ENCODE results near the gene DZANK1. TPM values are rescaled to one million over a fixed set of nuclear protein-coding genes. Genes with fewer than 3 reads are reported as not detected.
A peak's percentile ranks its signal among the peaks of the same experiment; 100 is the strongest.

Gene DZANK1
- total RNA-seq, 2 donors from 2014 or later, result 0.41 to 0.83 TPM

DNA sequence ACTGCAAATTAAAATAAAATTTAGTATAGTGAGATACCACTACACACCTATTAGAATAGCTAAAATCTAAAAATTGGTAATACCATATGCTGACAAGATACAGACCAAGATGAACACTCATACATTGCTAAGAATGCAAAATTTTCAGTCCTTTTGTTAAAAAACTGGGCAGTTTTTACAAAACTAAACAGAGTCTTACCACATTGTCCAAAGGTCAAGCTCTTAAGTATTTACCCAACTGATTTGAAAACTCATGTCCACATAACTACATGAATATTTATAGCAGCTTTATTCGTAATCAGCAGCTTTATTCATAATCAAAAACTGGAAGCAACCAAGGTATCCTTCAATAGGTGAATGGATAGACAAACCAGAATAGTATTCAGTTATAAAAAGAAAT, 10.4 kb upstream of the DZANK1 start:
- no peak for DNase-seq (ENCODE audit: low spot score)
- Histone ChIP-seq H3K27me3 (no peaks in the 10 kb centered on the region), H3K4me3 (no peak overlapping the region), H3K9me3 (no peaks in the 10 kb centered on the region), H3K4me1 (no peaks in the 10 kb centered on the region), H3K27ac (no peak overlapping the region), H3K36me3 (peaks cover 58% of the 10 kb centered on the region)
- TF ChIP-seq, protein P1, sequence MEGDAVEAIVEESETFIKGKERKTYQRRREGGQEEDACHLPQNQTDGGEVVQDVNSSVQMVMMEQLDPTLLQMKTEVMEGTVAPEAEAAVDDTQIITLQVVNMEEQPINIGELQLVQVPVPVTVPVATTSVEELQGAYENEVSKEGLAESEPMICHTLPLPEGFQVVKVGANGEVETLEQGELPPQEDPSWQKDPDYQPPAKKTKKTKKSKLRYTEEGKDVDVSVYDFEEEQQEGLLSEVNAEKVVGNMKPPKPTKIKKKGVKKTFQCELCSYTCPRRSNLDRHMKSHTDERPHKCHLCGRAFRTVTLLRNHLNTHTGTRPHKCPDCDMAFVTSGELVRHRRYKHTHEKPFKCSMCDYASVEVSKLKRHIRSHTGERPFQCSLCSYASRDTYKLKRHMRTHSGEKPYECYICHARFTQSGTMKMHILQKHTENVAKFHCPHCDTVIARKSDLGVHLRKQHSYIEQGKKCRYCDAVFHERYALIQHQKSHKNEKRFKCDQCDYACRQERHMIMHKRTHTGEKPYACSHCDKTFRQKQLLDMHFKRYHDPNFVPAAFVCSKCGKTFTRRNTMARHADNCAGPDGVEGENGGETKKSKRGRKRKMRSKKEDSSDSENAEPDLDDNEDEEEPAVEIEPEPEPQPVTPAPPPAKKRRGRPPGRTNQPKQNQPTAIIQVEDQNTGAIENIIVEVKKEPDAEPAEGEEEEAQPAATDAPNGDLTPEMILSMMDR (IDR thresholded peaks at IDR 0.05), result no peak

DNA sequence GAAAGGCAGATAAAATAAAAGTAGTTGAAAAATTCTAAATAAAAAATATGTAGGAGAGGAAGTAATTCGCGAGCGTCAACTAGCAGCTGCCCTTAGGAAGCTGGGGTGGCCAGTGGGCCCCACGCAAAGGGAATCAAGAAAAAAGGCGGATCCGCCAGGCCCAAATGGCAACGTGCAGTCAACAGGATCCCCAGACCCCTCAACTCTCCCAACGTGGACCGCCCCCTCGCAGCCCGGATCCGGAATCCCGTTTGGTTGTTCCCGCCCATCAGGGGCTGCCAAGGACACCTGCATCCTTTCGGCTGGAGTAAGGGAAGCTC, 296 bp downstream of the DZANK1 start:
- TF ChIP-seq, protein P1 (IDR thresholded peaks at IDR 0.05), result no peak
- H3K36me3 ChIP-seq, result no peaks in the 10 kb centered on the region

DNA sequence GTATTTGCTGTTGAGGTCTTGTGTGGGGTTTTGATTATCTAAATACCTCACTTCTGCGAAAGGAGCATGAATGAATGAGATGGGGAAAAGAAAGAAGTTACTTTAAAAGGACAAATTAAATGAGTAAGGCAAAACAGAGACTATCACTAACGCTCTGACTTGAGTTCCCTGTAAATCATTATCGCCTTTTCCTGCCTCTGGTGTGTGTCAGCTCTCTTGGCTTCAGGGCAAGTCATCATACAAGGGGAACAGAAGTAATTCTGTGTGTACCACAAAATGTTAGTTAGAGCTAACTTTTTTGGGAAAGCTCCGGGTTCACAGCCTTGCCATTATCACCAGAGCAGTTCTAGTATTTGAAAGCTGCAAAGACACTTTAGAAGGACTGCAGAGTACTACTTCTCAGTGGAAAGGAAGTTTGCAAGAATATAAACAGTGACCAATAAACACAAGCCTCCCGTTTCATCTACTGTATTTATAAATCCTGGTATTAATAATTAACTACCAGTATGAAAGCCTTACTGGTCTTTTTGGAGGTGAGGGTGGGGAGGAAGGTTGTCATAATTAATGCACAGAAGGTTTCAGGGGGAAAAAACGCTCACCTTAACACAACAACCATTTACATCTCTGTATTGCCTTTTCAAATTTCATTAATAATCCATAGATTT, 1.2 kb downstream of the DZANK1 start:
- Histone ChIP-seq H3K36me3 (no peaks in the 10 kb centered on the region), H3K27me3 (no peaks in the 10 kb centered on the region), H3K27ac (no peak overlapping the region), H3K9me3 (no peaks in the 10 kb centered on the region), H3K4me3 (no peak overlapping the region), H3K4me1 (peaks cover 0 to 22% of the 10 kb centered on the region in 2 donors)
- DNase-seq (ENCODE audit: low spot score), result no peak
- TF ChIP-seq, protein P1 (IDR thresholded peaks at IDR 0.05), result no peak

More for the DNA sequence above, 296 bp downstream of the DZANK1 start:
- H3K9me3 ChIP-seq, result no peaks in the 10 kb centered on the region
- H3K27ac ChIP-seq, result peak overlapping the region; percentile 80 to 86
- DNase-seq (ENCODE audit: low spot score), result no peak
- H3K27me3 ChIP-seq, result no peaks in the 10 kb centered on the region
- peaks cover 0 to 22% of the 10 kb centered on the region in 2 donors for H3K4me1 ChIP-seq
- peak overlapping the region; percentile 65 to 94 for H3K4me3 ChIP-seq

DNA sequence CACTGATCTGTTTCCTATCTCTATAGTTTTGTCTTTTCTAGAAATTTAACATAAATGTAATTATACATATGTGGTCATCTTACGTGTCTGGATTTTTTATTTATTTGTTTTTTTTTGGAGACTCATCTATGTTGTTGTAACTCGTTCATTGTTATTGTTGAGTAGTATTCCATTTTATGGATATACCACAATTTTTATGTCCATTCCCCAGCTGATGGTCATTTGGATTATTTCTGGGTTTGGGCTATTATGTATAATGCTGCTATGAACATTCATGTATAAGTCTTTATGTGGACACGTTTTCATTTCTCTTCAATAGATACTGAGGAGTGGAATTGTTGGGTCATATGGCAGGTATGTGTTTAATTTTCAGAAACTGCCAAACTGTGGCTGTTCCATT, 10.2 kb downstream of the DZANK1 start:
- H3K36me3 ChIP-seq, result no peaks in the 10 kb centered on the region
- H3K4me1 ChIP-seq, result no peaks in the 10 kb centered on the region
- H3K27me3 ChIP-seq, result no peaks in the 10 kb centered on the region
- H3K4me3 ChIP-seq, result no peak overlapping the region
- no peak for DNase-seq (ENCODE audit: low spot score)
- TF ChIP-seq, protein P1 (IDR thresholded peaks at IDR 0.05), result no peak
- H3K9me3 ChIP-seq, result peaks cover 0 to 4% of the 10 kb centered on the region in 2 donors
- H3K27ac ChIP-seq, result no peak overlapping the region

DNA sequence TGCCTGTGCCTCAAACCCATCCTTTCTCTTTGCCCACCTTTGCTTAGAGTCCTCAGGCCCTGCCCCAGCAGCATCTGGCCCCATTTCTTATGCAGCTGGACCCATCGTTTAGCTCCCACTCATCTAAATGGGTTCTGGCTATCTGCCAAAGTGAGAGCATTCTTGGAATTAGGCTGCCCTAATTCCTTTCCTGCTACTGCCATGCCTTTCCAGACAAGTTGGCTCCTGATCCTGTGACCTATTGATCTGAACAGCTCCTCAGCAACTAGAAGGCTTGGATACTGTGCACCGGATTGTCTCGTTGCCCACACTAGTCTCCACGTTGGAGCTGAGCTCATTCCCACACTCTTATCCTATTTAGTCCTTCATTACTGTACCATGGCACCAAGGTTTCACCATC, 22.9 kb downstream of the DZANK1 start:
- H3K27ac ChIP-seq, result no peak overlapping the region
- no peaks in the 10 kb centered on the region for H3K27me3 ChIP-seq
- no peaks in the 10 kb centered on the region for H3K9me3 ChIP-seq
- no peaks in the 10 kb centered on the region for H3K36me3 ChIP-seq
- no peak overlapping the region for H3K4me3 ChIP-seq
- TF ChIP-seq, protein P1 (IDR thresholded peaks at IDR 0.05), result no peak
- H3K4me1 ChIP-seq, result no peaks in the 10 kb centered on the region
- DNase-seq (ENCODE audit: low spot score), result no peak

DNA sequence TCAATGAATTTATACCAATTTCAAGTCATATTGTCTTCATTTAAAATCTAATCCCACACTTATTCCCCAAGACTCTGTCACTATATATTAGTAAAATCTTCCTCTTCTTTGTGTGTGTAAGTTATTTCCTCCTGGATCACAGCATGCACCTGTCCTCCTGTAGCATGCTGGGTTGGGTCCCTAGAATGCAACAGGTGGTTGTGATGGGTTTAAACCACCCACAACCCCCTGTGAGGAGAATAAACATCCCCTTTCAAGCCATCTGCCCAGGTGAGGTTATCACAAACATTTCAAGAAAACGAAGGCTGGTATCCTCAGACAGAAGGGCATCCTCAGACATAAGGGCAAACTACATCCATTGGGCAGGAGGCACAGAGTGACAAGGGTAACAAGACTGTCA, 26.4 kb downstream of the DZANK1 start:
- no peak for DNase-seq (ENCODE audit: low spot score)
- TF ChIP-seq, protein P1 (IDR thresholded peaks at IDR 0.05), result no peak
- H3K36me3 ChIP-seq, result no peaks in the 10 kb centered on the region
- H3K9me3 ChIP-seq, result no peaks in the 10 kb centered on the region
- H3K27me3 ChIP-seq, result no peaks in the 10 kb centered on the region
- no peak overlapping the region for H3K27ac ChIP-seq
- H3K4me3 ChIP-seq, result no peak overlapping the region
- no peaks in the 10 kb centered on the region for H3K4me1 ChIP-seq
